ENCODE results near the gene MARCHF10.

GRCh38 chr17:62662855-62663254 lies 145.3 kb downstream of the MARCHF10 start:
- no peak for TF ChIP-seq POLR2AphosphoS5 (IDR thresholded peaks at IDR 0.05; ENCODE audit: insufficient read depth in 1 of 2, low read depth in 1 of 2)
- TF ChIP-seq CTCF (IDR thresholded peaks at IDR 0.05): no peak
- no peak for TF ChIP-seq POLR2A (IDR thresholded peaks at IDR 0.05)

Measured in vagina (tissue), 2 donors.